ENCODE data around the gene REEP1. TPM values are rescaled to one million over a fixed set of nuclear protein-coding genes. Genes with fewer than 3 reads are reported as not detected.

REEP1 gene, protein sequence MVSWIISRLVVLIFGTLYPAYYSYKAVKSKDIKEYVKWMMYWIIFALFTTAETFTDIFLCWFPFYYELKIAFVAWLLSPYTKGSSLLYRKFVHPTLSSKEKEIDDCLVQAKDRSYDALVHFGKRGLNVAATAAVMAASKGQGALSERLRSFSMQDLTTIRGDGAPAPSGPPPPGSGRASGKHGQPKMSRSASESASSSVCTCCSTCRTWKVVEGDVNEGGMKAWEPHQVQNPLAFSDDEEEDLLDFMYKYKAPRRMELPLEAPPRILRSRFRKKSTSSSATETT
- total RNA-seq (2014; rRNA removed; shearing (Covaris generic)) (not detected in 2 replicates), total RNA-seq (2022) (not detected in 2 replicates), Bru-seq, nascent RNA (percentile 5 among the genes with signal in this experiment), BruChase-seq, experiment 1, labeled RNA remaining after a 6-hour chase (percentile 5 among the genes with signal in this experiment), BruChase-seq, experiment 2, labeled RNA remaining after a 2-hour chase (percentile 8 among the genes with signal in this experiment)
- long read RNA-seq, partial matches to known transcripts: 0 of 7 reads
- long read RNA-seq, other reads (novel, unspliced or antisense): 7 of 7 reads

DNA sequence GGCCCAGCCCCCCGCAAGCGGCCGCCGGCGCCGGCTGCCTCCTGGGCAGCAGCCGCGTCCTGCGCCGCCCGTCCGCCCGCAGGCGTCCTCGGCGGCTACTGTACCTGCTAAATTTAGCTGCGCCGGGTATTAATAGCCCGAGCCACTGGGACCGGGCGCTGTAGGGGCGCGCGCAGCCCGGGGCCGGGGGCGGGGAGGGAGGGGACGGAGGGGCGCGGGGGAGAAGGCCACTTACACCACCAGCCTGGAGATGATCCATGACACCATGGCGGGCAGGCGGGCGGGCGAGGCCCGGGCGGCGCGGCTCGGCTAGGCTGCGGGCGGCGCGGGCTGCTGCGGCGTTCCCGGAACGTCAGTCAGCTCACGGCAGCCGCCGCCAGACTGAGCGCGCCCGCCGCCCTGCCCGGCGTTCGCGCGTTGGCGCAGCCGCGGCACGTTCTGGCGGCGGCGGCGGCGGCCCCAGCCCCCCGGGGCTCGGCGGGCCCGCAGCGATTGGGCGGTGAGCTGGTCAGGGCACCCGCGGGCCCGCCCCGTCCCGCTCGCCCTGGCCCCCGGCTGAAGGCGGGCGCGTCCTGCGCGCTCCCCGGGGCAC, at the start of gene REEP1:
TSS of gene REEP1 (minus strand) at position 383 of the 592 bp plus-strand sequence. CDS start at position 267, 116 bp downstream.
- TF ChIP-seq, protein P1, sequence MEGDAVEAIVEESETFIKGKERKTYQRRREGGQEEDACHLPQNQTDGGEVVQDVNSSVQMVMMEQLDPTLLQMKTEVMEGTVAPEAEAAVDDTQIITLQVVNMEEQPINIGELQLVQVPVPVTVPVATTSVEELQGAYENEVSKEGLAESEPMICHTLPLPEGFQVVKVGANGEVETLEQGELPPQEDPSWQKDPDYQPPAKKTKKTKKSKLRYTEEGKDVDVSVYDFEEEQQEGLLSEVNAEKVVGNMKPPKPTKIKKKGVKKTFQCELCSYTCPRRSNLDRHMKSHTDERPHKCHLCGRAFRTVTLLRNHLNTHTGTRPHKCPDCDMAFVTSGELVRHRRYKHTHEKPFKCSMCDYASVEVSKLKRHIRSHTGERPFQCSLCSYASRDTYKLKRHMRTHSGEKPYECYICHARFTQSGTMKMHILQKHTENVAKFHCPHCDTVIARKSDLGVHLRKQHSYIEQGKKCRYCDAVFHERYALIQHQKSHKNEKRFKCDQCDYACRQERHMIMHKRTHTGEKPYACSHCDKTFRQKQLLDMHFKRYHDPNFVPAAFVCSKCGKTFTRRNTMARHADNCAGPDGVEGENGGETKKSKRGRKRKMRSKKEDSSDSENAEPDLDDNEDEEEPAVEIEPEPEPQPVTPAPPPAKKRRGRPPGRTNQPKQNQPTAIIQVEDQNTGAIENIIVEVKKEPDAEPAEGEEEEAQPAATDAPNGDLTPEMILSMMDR (conservative IDR thresholded peaks at IDR 0.05; ENCODE audit: low read length): no peak
- TF ChIP-seq EZH2phosphoT487 (IDR thresholded peaks at IDR 0.05; ENCODE audit: borderline replicate concordance, low read depth, low read length): no peak
- no peak for DNase-seq (ENCODE audit: low spot score)
- H3K4me3 ChIP-seq (ENCODE audit: low read depth, low read length, poor library complexity, severe bottlenecking): no peak within 1 kb of the TSS
- no peaks in the 10 kb centered on the region for H3K4me1 ChIP-seq (ENCODE audit: insufficient read depth, low read length, poor library complexity, severe bottlenecking)
- H3K79me2 ChIP-seq (ENCODE audit: insufficient read depth, low read depth, low read length): no peaks in the 10 kb centered on the region
- H3K36me3 ChIP-seq (ENCODE audit: insufficient read depth, low read length): no peaks in the 10 kb centered on the region
- H2AFZ ChIP-seq (ENCODE audit: low read length): no peak within 1 kb of the TSS
- BruUV-seq (replicated peaks): no TSS peak
- no peak within 1 kb of the TSS for H3K4me2 ChIP-seq (ENCODE audit: low read length)
- ChIA-PET CTCF (ENCODE audit: unreplicated experiment) (no interaction called here), POLR2A (no interaction called here)
- H3K27ac ChIP-seq (ENCODE audit: low read depth, low read length, poor library complexity, severe bottlenecking): no peak within 1 kb of the TSS
- intact Hi-C loops (cut with micrococcal nuclease; ENCODE audit: unreplicated experiment): no loop called here
- H4K20me1 ChIP-seq (ENCODE audit: insufficient read depth, low read length): no peaks in the 10 kb centered on the region
- H3K9me2 ChIP-seq (ENCODE audit: insufficient read depth, low read length): no peaks in the 10 kb centered on the region
- peaks cover 5% of the 10 kb centered on the region; the same call in 1 of the 2 replicates for H3K9me3 ChIP-seq (ENCODE audit: low read length)

DNA sequence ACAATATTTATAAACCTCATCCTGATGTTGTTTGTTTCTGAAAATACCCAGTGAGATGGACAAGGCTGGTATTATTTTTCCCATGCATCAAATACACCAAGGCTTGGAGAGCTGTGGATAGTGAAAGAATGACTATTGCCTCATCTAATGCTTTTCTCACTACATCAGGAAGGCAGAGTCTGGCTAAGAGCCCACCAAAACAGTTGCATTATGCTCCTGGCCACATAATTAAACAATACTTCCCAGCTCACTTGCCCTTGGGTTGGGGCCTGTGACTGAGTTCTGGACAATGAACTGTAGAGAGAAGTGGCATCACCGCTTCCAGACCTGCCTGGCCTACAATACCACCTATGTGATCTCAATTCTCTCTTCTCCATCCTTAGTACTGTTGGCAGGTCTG, 46.4 kb upstream of the REEP1 start:
- BruUV-seq (replicated peaks): no TSS peak
- no peaks in the 10 kb centered on the region for H3K79me2 ChIP-seq (ENCODE audit: insufficient read depth, low read depth, low read length)
- no peak overlapping the region for H3K27ac ChIP-seq (ENCODE audit: low read depth, low read length, poor library complexity, severe bottlenecking)
- H3K9me2 ChIP-seq (ENCODE audit: insufficient read depth, low read length): no peaks in the 10 kb centered on the region
- no peaks in the 10 kb centered on the region for H3K4me1 ChIP-seq (ENCODE audit: insufficient read depth, low read length, poor library complexity, severe bottlenecking)
- TF ChIP-seq, protein P1 (conservative IDR thresholded peaks at IDR 0.05; ENCODE audit: low read length): no peak
- no peak for TF ChIP-seq EZH2phosphoT487 (IDR thresholded peaks at IDR 0.05; ENCODE audit: borderline replicate concordance, low read depth, low read length)
- H3K4me3 ChIP-seq (ENCODE audit: low read depth, low read length, poor library complexity, severe bottlenecking): no peak overlapping the region
- no peak overlapping the region for H2AFZ ChIP-seq (ENCODE audit: low read length)
- no peaks in the 10 kb centered on the region for H3K36me3 ChIP-seq (ENCODE audit: insufficient read depth, low read length)
- CTCF ChIA-PET (ENCODE audit: unreplicated experiment): no interaction called here
- no peaks in the 10 kb centered on the region for H4K20me1 ChIP-seq (ENCODE audit: insufficient read depth, low read length)
- intact Hi-C loops (cut with micrococcal nuclease; ENCODE audit: unreplicated experiment): no loop called here
- H3K9me3 ChIP-seq (ENCODE audit: low read length): no peaks in the 10 kb centered on the region
- POLR2A ChIA-PET: no interaction called here
- DNase-seq (ENCODE audit: low spot score): no peak
- H3K4me2 ChIP-seq (ENCODE audit: low read length): no peak overlapping the region
